Caco-2 (cell line): ENCODE results near the gene SLC5A2. TPM values are rescaled to one million over a fixed set of nuclear protein-coding genes. Genes with fewer than 3 reads are reported as not detected.

Source experiments
- BruUV-seq: library from RNA; stranded (reverse); fragments of 400-500 nt; replicated peaks from 2 replicates; lab custom pipeline; 2021; lab: Mats Ljungman, UMichigan
- CTCF ChIA-PET: fragments of 300-600 bp; sonication (Branson Sonifier 250); formaldehyde crosslinking; loops from one replicate; lab custom pipeline; 2022; ENCODE audit warnings: antibody characterized with exemption; lab: Charles Lee
- POLR2A ChIA-PET: fragments of 300-600 bp; sonication (Branson Sonifier 250); formaldehyde crosslinking; loops from one replicate; lab custom pipeline; 2022; ENCODE audit warnings: antibody characterized with exemption; lab: Charles Lee
- DNase-seq, 2 experiments: peaks; one replicate each; pipeline versions ENCODE4 v3.0.0 to v3.0.0-alpha.2; 2020 to 2022
- H3K27me3 ChIP-seq: replicated peaks from 2 replicates; pipeline ENCODE4 v1.6.0; 2011; ENCODE audit warnings: low read length; ENCODE audit not compliant: control insufficient read depth, insufficient read depth
- H3K36me3 ChIP-seq: 2 replicates; pipeline ENCODE4 v1.5.1; 2011; ENCODE audit warnings: low read length; ENCODE audit not compliant: control insufficient read depth, insufficient read depth
- H3K4me1 ChIP-seq: fragments of 250-450 bp; sonication (Bioruptor Pico); 2 replicates; pipeline ENCODE4 v1.5.1; 2020; ENCODE audit warnings: mild to moderate bottlenecking
- H3K4me3 ChIP-seq: 2 replicates; pipeline ENCODE4 v1.5.1; 2011; ENCODE audit warnings: low read depth, mild to moderate bottlenecking, control low read depth, low read length
- H3K9me3 ChIP-seq: fragments of 250-450 bp; sonication (Bioruptor Pico); 2 replicates; pipeline ENCODE4 v1.5.1; 2020; ENCODE audit warnings: mild to moderate bottlenecking, moderate library complexity
- H3K27ac Mint-ChIP-seq: one replicate; pipeline ENCODE4 v1.8.0; 2022; ENCODE audit warnings: mixed read lengths; ENCODE audit not compliant: unreplicated experiment
- H3K27me3 Mint-ChIP-seq: one replicate; pipeline ENCODE4 v1.8.0; 2022; ENCODE audit warnings: mixed read lengths; ENCODE audit not compliant: insufficient read depth, unreplicated experiment
- H3K36me3 Mint-ChIP-seq: one replicate; pipeline ENCODE4 v1.8.0; 2022; ENCODE audit warnings: mild to moderate bottlenecking, mixed read lengths; ENCODE audit not compliant: insufficient read depth, unreplicated experiment
- H3K4me1 Mint-ChIP-seq: one replicate; pipeline ENCODE4 v1.8.0; 2022; ENCODE audit warnings: low read depth, mixed read lengths; ENCODE audit not compliant: unreplicated experiment
- H3K4me3 Mint-ChIP-seq: one replicate; pipeline ENCODE4 v1.8.0; 2022; ENCODE audit warnings: mild to moderate bottlenecking, moderate library complexity, mixed read lengths; ENCODE audit not compliant: unreplicated experiment
- H3K9me3 Mint-ChIP-seq: one replicate; pipeline ENCODE4 v1.8.0; 2022; ENCODE audit warnings: mixed read lengths; ENCODE audit not compliant: unreplicated experiment
- intact Hi-C: fragments of 100-400 bp; cut with micrococcal nuclease; formaldehyde crosslinking; loops from one replicate; pipeline ENCODE4 v1.10.0; 2022; ENCODE audit not compliant: unreplicated experiment
- total RNA-seq: library from RNA; stranded (reverse); gene quantifications from 2 replicates; pipeline ENCODE4 v1.2.3, GENCODE V29; 2022
- TF ChIP-seq, protein P1 (sequence below), 2 experiments: fragments of 200-600 bp in 1 of 2; IDR thresholded peaks; 1 replicate in 1 of 2; 2 replicates in 1 of 2; pipeline versions ENCODE4 v1.5.1 to v1.8.0; 2011 to 2022; ENCODE audit warnings: antibody characterized with exemption in 1 of 2, control low read depth in 1 of 2, inconsistent platforms in 1 of 2, low read depth in 1 of 2, low read length in 1 of 2, mild to moderate bottlenecking in 1 of 2, moderate library complexity in 1 of 2; ENCODE audit not compliant: insufficient read depth in 1 of 2, severe bottlenecking in 1 of 2, unreplicated experiment in 1 of 2

The SLC5A2 gene
- total RNA-seq, 1 experiment from 2014 or later, result 3.0 TPM

DNA sequence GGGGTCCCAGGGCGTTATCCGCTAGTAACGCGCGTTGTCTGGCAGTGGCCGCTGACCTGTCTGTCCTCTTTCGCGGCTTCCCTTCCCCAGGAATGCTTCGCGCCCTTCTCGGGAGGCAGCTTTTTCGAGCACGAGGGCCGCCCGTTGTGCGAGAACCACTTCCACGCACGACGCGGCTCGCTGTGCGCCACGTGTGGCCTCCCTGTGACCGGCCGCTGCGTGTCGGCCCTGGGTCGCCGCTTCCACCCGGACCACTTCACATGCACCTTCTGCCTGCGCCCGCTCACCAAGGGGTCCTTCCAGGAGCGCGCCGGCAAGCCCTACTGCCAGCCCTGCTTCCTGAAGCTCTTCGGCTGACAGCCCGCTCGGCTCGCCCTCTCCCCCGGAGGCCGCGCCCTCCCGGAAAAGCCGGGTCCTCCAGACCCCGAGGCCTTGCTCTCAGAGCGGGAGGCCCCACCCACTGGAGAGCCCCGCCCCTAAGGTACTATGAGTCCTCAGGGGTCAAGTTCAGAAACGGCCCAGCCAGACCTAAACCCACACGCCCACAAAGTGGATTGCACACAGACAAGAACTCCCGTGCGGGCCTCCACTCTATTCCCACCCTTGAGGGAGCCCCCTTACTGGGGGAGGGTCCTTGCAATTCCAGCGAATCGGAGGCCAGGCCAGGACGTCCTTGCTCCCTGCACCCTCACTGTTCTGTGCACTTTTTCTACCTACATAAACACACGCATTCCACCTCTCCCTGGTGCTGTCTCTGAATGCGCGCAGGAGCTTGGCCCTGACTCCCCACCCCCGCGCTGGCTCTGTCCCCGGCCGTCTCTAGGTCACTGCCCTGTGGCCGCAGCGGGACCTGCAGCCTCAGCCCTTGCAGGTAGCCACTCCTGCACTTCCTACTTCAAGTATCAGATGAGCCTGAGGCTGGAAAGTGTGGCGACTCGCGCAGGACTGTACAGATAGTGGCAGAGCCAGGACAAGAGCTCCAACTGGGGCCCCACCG lies 5.4 kb upstream of the SLC5A2 start:
- ChIA-PET CTCF (interaction anchor here (0.7 to 3.6 kb wide), 4 partner anchors 18 to 396 kb away, joined by 3 to 33 read pairs (median 4); partner anchors contain the start of genes ARMC5, RUSF1 and ZNF267), POLR2A (interaction anchor here (1.0 to 2.4 kb wide), 3 partner anchors 14 to 25 kb away, joined by 3 to 30 read pairs (median 3); partner anchors contain the start of gene ARMC5)
- H3K36me3 Mint-ChIP-seq, result peaks cover 22% of the 10 kb centered on the region
- peaks cover 13% of the 10 kb centered on the region for H3K4me1 Mint-ChIP-seq
- H3K4me3 Mint-ChIP-seq, result peak overlapping the region; percentile 86
- no TSS peak for BruUV-seq
- H3K9me3 ChIP-seq, result no peaks in the 10 kb centered on the region
- H3K27me3 Mint-ChIP-seq, result no peaks in the 10 kb centered on the region
- peak; percentile 88 to 89 for DNase-seq
- H3K4me1 ChIP-seq, result peaks cover 3% of the 10 kb centered on the region; the same call in 1 of the 2 replicates
- no peaks in the 10 kb centered on the region for H3K36me3 ChIP-seq
- H3K9me3 Mint-ChIP-seq, result no peaks in the 10 kb centered on the region
- intact Hi-C loops, result loop anchor here (1.0 to 2.0 kb wide), 2 partner anchors 18 to 31 kb away; partner anchors contain the start of genes ARMC5 and RUSF1
- no peaks in the 10 kb centered on the region for H3K27me3 ChIP-seq
- H3K4me3 ChIP-seq, result peak overlapping the region; percentile 81
- TF ChIP-seq, protein P1, sequence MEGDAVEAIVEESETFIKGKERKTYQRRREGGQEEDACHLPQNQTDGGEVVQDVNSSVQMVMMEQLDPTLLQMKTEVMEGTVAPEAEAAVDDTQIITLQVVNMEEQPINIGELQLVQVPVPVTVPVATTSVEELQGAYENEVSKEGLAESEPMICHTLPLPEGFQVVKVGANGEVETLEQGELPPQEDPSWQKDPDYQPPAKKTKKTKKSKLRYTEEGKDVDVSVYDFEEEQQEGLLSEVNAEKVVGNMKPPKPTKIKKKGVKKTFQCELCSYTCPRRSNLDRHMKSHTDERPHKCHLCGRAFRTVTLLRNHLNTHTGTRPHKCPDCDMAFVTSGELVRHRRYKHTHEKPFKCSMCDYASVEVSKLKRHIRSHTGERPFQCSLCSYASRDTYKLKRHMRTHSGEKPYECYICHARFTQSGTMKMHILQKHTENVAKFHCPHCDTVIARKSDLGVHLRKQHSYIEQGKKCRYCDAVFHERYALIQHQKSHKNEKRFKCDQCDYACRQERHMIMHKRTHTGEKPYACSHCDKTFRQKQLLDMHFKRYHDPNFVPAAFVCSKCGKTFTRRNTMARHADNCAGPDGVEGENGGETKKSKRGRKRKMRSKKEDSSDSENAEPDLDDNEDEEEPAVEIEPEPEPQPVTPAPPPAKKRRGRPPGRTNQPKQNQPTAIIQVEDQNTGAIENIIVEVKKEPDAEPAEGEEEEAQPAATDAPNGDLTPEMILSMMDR (IDR thresholded peaks at IDR 0.05; ENCODE audit: insufficient read depth in 1 of 2, low read depth in 1 of 2, low read length in 1 of 2, severe bottlenecking in 1 of 2, unreplicated experiment in 1 of 2), result peak; percentile 63 to 73
- peak overlapping the region; percentile 63 for H3K27ac Mint-ChIP-seq

DNA sequence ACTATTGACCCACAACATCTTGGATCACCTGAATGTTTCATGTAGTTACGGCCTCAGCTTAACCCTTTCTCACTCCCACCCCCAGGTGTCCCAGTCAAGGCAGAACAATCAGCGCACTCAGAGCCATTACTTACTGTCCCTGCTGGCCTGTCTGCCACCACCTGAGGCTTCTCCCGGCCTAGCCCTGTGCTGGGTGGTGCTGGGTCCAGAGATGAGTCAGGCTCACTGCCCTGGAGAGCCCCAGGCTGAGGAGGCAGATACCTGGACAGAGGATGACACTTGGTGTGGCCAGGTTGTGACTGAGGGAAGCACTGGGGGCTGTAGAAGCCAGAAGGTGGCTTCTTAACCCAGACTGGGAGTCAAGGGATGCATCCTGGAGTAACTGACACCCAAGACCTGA lies 4.0 kb upstream of the SLC5A2 start:
- H3K27me3 ChIP-seq, result no peaks in the 10 kb centered on the region
- H3K4me1 Mint-ChIP-seq, result peaks cover 6% of the 10 kb centered on the region
- peaks cover 6% of the 10 kb centered on the region for H3K4me1 ChIP-seq
- H3K27me3 Mint-ChIP-seq, result no peaks in the 10 kb centered on the region
- no peak overlapping the region for H3K4me3 Mint-ChIP-seq
- no peaks in the 10 kb centered on the region for H3K9me3 Mint-ChIP-seq
- TF ChIP-seq, protein P1 (IDR thresholded peaks at IDR 0.05; ENCODE audit: insufficient read depth in 1 of 2, low read depth in 1 of 2, low read length in 1 of 2, severe bottlenecking in 1 of 2, unreplicated experiment in 1 of 2), result no peak
- peaks cover 16% of the 10 kb centered on the region for H3K36me3 Mint-ChIP-seq
- no TSS peak for BruUV-seq
- no peaks in the 10 kb centered on the region for H3K9me3 ChIP-seq
- ChIA-PET CTCF (interaction anchor here (3.6 kb wide), 1 partner anchor 20 kb away, joined by 33 read pairs; the partner anchor contains the start of gene ARMC5), POLR2A (no interaction called here)
- DNase-seq, result no peak
- intact Hi-C loops, result no loop called here
- H3K4me3 ChIP-seq, result no peak overlapping the region
- no peak overlapping the region for H3K27ac Mint-ChIP-seq
- H3K36me3 ChIP-seq, result no peaks in the 10 kb centered on the region

DNA sequence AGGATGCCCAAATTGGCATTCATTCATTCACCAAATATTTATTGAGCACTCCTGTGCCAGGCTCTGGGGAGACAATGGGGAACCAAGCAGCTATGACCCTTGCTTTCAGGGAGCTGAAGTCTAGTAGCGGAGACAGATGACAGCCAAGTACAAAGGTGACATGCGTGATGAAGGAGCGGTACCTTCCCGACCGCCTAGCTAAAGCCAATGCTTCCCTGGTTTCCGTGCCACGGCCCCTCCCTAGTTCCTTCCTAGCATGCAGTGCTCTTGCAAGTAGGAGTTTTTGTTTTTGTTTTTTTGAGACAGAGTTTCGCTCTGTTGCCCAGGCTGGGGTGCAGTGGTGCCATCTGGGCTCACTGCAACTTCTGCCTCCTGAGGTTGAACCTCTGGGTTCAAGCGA lies 3.2 kb upstream of the SLC5A2 start:
- no TSS peak for BruUV-seq
- Histone ChIP-seq H3K9me3 (no peaks in the 10 kb centered on the region), H3K36me3 (no peaks in the 10 kb centered on the region), H3K4me1 (peaks cover 12% of the 10 kb centered on the region), H3K27me3 (no peaks in the 10 kb centered on the region), H3K4me3 (no peak overlapping the region)
- peaks cover 6% of the 10 kb centered on the region for H3K4me1 Mint-ChIP-seq
- H3K9me3 Mint-ChIP-seq, result no peaks in the 10 kb centered on the region
- intact Hi-C loops, result no loop called here
- DNase-seq, result no peak
- peaks cover 16% of the 10 kb centered on the region for H3K36me3 Mint-ChIP-seq
- H3K27ac Mint-ChIP-seq, result no peak overlapping the region
- no peak overlapping the region for H3K4me3 Mint-ChIP-seq
- H3K27me3 Mint-ChIP-seq, result no peaks in the 10 kb centered on the region
- ChIA-PET CTCF (no interaction called here), POLR2A (no interaction called here)
- TF ChIP-seq, protein P1 (IDR thresholded peaks at IDR 0.05; ENCODE audit: insufficient read depth in 1 of 2, low read depth in 1 of 2, low read length in 1 of 2, severe bottlenecking in 1 of 2, unreplicated experiment in 1 of 2), result no peak
